NCI-H2171 treated with DMSO at 0.1 percent for 48 hours (cell line): ENCODE measurements around the gene EXD1.

Source experiments
- DNase-seq: peaks from one replicate; lab custom pipeline; 2025; lab: John Stamatoyannopoulos, UW

Gene EXD1

DNA sequence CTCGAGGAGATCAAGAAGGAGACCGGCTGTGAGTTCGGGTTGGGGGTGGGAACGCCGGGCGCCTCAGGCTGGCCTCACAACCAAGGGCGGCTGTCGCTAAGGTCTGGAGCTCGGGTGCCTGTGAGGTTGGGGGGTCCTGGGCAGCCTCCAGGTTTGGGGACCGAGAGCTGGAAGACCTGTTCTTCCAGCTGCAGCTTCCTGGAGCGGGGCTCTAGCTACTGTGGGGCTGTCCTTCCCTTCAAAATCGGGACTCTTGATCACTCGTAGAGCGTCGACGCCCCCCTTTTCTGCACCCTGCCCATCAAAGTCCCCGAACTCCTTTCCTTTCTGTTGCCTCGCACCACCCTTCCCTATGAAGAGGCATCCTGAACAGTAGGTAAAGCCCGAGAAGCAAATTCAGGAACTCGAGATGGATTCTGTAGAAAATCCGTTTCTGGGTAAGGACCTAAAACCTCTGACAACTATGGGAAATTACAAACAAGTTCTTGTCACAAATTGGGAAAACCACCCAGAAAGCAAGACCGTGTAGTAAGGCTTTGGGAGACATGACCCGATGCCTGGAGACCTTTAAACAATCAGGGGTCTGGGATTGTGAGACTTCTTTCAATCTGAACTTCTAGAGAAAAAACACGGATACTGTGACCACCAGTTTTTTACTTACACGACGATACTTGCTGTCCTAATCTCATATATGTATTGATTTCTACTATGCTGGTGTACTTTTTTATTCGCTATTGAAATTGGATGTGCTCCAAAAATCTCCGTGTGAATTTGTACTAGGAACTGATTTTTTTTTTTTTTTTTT lies 1.1 kb upstream of the EXD1 start:
- DNase-seq, result peak; percentile 27

DNA sequence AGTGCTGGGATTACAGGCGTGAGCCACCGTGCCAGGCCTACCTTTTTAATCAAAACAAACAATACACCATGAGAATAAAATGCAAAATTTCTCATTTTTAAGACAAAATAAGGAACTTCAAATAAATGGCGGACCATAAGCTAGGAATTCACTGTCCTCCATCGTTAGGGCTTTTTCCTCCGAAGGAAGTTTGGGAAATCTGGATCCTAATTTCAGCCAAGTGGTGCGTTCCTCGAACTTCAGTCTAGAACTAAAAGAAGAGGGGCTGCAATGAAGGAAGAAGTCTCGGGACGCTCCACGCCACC lies 260 bp downstream of the EXD1 start:
- DNase-seq, result no peak

DNA sequence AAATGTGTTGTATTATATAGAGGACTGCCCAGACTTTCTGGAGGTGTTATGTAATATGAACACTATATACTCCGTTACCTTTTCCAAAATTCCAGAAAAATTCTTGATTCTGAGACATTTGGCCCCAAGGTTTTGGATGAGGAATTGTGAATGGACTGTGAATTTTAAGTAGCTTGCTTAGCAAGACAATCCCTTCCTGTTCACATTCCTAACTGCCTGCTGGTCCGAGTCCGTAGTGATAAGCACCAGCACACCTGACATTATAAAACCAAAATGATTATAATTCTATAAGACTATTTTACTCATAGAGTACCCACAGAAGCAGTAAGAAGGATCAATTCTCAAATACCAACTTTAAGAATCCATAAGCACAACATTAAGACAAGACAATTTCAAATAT lies 11.2 kb downstream of the EXD1 start:
- DNase-seq, result no peak

DNA sequence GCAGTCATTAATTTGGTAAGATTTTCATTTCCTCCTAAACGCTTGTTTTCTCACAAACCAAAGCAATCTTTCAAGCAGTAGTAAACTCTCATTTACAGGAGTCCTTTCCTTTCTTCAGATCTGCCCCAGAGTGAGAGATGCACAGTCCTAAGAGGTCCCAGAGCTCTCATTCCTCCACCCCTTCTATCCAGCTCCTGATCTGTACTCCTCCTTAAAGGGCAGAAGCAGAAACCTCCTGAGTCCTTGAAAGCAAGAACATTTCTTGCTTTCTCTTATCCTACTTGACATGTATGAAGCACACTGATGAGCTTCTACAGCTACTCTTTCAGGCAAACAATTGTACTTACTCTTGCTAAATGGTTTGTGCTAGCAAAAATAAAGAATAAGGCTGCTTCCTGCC lies 11.7 kb downstream of the EXD1 start:
- DNase-seq, result no peak

DNA sequence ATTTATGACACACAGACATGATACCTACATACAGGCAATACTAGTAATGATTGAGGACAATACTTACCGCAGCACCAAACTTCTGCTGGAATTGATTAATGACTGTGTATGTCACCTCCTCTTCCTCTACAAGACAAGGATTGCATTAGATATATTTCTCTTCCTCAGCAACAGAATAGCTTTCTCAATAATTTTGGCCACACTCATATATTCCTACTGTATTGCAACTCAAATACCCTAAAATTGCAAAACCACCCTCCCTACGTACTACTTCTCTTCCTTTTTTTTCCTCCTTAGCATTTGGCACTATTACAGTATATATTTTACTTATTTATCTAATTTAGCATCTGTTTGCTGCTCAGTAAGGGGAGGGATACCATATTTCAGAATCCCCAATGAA lies 14.8 kb downstream of the EXD1 start:
- DNase-seq, result no peak

DNA sequence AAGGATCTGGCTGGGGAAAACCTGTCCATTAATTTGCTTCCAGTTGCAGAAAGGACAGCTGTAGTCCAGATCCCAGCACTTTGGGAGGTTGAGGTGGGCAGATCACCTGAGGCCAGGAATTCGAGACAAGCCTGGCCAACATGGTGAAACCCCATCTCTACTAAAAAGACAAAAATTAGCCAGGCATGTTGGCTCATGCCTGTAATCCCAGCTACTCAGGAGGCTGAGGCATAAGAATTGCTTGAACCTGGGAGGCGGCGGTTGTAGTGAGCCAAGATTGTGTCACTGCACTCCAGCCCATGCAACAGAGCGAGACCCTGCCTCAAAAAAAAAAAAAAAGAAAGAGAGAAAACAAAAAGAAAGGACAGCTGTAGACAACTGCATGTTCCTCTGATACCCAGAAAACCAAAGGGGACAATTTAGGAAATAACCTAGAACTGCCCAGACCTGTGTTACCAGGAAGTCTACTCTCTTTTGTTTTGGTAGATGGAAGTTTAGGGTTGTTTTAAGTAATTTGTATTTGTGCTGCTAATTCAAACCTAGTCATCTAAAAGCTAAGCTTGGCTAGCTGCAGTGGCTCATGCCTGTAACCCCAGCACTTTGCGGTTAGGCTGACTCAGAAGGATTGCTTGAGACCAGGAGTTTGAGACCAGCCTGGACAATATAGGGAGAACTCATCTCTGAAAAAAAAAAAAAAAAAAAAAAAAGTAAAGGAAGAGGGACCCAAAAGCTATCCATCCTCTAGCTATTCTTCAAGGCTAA lies 22.7 kb downstream of the EXD1 start:
- DNase-seq, result peak; percentile 49

DNA sequence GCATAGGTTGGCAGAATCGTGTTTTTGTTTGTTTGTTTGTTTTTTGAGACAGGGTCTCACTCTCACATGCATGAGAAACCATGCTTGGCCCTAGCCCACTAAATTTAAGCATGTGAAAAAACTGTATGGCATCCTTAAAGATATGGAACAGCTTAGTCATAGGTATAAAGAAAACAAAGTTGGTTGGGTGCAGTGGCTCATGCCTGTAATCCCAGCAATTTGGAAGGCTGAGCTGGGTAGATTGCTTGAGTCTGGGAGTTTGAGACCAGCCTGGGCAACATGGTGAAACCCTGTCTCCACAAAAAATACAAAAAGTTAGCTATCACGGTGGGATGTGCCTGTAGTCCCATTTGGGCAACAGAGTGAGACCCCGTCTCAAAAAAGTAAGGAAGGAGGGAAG lies 25.2 kb downstream of the EXD1 start:
- DNase-seq, result no peak

DNA sequence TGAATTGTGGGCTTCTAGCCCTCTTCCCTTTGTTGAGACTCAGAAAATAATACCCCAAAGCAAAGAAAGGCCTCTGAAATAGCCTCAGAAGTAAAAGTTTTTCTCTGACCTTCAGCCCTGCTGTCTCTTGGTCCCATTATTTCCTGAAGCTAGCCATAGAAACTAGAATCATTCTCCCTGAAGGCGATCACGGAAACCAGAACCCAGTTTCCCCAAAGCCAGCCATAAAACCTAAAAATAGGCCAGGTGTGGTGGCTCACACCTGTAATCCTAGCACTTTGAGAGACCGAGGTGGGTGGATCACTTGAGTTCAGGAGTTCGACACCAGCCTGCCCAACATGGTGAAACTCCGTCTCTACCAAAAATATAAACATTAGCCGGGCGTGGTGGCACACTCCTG lies 27.2 kb downstream of the EXD1 start:
- DNase-seq, result no peak

DNA sequence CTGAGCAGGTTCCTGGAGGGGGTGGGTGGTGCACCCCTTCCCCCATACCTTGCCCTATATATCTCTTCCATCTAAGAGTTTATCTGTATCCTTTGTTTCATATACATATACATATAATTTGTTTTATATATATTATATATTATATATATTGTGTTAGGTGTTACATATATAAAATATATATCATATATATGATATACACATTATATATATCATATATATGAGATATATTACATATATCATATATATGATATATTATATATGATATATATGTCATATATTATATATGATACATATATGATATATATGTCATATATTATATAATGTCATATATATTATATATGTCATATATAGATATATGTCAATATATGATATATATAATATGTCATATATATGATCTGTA lies 31.1 kb downstream of the EXD1 start:
- DNase-seq, result no peak

DNA sequence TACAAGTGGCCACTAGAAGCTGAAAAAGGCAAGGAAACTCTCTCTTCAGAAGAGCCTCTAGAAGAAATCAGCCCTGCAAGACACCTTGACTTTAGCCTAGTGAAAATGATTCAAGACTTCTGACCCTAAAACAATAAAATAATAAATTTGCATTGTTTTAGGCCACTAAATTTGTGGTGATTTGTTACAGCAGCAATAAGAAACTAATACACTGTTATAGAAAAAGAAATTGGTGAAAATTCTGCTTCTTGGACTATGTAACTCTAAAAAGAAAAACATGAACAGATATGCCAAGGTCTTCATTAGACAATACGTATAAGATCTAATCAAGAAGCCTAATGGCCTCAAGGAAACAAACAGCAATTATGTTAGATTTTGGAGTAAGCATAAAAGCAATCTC lies 36.1 kb downstream of the EXD1 start:
- DNase-seq, result no peak

DNA sequence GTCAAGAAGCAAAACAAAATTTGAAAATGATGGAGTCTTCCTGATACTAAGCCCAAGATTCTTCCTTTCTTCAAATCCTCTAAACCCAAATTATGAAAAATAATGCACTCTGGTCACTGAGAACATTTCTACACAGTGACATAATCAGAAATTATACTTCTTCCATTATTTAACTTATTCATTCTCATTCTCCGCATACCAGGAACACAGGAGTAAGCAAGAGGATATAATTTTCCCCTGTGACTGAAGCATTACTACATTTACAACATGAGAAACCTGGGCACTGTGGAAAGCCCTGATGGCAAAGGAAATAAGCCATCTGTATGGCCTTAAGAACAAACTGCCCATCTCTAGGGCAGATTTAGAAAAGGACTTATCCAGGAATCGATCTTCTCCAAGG lies 47.0 kb downstream of the EXD1 start:
- no peak for DNase-seq

DNA sequence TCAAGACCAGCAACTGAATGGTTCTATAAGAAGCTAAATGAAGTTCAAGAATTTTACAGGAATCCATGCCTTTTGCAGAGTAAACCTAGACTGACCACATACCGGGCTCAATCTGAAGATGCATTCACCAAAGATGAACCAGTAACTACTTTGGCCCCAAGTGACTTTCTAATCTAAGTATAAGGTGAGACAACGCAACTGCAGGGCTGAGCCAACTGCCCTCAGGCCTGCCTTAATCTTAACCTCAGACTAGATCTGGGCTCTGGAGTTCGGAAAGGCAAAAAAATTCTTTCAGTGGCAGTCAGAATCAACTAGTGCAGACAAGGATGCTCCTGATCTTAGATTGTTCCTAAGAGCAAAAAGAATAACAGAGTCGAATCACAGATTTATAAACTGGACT lies 48.3 kb downstream of the EXD1 start:
- no peak for DNase-seq

DNA sequence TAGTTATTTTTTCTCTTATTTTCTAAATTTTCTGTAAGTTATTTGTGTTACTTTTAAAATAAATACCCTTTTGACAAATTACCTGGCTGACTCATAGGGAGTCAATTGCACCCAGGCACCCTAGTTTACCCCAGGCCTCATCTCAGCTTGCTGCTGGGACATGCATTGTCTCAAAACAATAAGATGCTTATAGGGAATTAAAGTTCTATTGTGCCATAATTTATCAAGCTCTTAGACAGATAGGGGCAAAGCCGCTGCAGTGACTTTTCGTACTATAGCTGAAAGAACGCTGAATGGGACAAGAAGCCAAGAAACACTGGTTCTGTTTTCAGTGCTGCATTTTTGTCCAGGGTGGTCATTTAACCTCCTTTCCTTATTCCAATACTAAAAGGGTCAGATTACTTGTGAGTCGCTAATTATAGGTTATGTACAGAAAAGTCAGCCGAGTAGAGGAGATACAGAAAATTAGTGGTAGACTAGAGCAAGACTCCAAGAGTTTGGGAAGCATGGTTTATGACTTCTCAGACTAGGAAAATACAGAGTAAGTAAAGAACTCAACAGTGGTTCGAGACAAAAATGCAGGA lies 50.3 kb downstream of the EXD1 start:
- no peak for DNase-seq

DNA sequence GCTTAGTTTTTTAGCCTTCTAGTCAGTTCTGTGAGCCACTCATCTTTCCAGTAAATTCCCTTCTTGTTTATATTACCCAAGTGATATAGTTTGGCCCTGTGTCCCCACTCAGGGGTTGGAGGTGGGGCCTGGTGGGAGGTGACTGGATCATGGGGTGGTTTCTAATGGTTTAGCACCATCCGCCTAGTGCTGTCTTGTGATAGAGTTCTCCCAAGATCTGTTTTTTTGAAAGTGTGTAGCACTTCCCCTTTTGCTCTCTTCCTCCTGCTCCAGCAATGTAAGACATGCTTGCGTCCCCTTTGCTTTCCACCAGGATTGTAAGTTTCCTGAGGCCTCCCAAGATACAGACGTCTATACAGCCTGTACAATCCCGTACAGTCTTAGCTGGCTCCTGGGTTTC lies 60.8 kb downstream of the EXD1 start:
- DNase-seq, result no peak

DNA sequence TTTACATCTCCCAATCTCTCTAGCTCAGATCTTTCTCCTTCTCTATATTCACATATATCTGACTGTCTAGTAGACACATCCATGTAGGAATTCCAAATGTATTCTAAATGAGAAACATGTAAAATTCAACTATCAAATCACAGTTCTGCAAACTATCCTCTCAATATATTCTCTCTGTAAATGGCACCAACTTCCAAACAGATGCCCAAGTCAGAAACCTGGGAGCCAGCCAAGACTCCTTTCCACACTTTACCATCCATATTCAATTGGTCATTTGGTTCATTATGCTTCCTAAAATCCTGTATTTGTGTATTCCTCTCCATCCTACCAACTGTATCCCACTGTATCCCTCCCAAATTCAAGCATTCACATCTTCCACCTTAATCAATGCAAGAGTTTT lies 61.5 kb downstream of the EXD1 start:
- no peak for DNase-seq

DNA sequence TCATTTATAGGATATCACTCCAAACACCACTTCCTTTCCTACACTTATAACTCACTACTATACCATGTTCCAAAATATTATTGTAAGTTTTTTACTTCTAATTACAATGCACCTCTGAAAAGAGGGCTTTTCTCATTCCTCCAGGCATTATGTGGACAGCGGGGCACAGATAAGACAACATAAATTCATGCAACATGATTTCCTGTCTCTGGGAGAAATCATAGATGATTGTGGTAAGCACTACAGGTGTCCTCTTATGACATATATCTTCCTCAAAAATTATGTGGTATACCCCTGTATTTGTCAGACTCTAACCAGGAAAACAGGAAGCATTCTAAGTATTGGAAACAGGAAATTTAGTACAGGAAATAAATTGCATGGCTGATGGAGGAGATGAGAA lies 68.8 kb downstream of the EXD1 start:
- DNase-seq, result no peak

DNA sequence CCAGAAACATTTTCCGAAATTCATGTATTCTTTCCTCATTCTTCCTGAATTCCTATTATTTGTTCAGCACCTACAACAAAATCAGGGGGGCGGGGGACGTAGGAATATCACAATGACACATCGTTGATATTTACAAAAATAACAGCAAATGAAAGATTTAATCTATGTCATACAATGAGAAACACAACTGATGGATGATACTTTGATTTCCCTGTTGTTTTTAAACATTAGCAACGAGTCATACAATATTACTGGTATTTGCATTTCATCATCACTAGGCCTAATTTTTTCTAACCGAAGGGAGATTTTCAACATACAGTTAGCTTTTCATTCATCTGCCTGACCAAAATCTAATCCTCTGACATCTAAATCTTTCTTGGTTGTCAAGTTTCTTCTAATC lies 69.2 kb downstream of the EXD1 start:
- DNase-seq, result no peak

DNA sequence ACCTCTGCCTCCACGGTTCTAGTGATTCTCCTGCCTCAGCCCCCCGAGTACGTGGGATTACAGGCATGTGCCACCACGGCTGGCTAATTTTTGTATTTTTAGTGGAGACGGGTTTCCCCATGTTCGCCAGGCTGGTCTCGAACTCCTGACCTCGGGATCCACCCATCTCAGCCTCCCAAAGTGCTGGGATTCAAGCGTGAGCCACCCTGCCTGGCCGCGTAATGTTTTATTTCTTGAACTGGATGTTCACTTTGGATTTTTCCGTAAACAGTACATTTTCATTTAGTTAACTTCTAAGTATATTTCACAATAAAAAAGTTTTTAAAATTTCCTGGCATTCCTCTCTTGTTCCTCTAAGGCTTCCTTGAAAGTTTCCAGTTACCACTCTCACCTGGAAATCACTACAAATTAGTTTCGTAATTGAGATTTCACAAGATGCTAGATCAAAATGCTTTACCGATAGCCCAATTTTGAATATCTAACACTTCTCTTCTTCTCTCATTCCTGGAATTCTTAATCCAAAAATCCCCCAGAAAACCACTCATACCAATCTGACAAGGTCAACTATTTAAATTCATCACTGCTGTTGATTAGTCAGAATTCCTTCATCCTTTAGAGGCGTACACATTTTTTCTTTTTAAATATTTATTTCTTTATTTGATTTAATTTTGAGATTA lies 69.8 kb downstream of the EXD1 start:
- DNase-seq, result no peak

DNA sequence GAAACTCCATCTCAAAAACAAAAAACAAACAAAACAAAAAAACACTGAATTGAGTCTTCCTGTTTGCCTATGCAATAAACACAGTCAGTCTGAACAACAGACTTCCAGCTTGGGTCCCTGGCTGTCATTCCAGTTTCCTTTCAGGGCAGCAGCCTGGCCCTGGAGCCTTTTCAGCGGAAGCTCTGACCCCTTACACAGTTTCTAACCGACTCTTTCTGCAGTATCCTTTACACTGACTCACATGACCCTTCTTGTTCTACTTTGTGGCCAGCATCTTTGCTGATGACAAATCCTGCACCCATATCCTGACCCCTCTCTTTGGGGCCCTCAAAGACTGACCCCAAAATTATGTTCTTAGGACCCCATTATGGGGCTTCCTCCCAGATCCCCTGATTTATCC lies 76.1 kb downstream of the EXD1 start:
- DNase-seq, result no peak

DNA sequence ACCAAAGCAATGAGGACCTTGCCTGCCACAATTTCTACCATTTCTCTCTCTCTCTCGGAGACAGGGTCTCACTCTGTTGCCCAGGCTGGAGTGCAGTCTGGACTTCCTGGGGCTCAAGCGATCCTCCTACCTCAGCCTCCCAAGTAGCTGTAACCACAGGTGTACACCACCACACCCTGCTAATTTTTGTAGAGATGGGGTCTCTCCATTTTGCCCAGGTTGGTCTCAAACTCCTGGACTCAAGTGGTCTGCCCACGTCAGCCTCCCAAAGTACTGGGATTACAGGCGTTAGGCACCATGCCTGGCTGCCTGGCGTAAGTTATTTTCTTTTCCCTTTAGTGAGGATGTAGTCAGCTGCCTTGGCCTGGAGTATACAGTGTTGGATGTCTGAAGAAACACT lies 76.8 kb downstream of the EXD1 start:
- DNase-seq, result no peak

DNA sequence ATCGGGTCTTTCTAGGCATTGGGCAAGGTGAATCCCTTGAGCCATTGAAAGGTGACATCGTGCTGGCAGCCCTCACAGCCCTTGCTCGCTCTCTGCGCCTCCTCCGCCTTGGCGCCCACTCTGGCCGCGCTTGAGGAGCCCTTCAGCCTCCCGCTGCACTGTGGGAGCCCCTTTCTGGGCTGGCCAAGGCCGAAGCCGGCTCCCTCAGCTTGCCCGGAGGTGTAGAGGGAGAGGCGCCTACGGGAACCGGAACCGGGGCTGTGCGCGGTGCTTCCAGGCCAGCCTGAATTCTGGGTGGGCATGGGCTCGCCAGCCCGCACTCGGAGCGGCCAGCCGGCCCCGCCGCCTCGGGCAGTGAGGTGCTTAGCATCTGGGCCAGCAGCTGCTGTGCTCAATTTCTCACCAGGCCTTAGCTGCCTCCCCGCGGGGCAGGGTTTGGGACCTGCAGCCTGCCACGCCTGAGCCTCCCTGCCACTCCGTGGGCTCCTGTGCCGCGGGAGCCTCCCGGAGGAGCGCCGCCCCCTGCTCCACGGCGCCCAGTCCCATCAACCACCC lies 79.0 kb downstream of the EXD1 start:
- DNase-seq, result no peak

DNA sequence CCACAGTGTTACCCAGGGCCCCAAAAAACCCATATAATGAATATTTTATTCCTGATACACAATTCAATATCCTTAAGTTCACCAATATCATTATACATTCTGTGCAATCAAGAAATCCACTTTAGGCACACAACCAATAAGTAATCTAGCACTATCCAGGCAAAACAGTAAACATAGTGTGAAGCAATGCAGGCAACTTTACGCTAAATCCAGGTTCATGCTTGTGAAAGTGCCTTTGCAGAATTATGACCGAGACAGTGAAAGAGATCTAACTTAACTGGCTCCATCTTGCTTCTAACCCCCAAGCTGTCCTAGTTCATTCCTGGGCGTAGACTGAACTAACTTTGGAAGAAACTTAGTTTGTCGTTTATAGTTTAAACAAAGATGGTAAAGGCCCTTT lies 80.3 kb downstream of the EXD1 start:
- DNase-seq, result no peak

DNA sequence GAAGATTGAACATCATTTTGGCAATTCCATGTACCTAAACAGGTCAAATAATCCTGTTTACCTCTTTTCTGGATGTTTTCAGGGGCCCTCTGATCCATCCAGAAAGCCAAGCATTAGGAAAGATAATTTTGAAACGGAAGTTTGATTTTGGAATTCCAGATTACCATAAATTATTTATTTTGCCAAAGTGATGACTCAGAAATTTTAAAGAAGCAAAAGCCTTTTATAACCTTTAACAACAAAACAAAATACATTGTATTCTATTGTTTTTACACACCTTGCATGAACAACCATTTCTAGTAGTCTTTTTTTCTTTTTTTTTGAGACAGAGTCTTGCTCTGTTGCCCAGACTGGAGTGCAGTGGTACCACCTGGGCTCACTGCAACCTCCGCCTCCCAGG lies 82.5 kb downstream of the EXD1 start:
- no peak for DNase-seq
